HepG2 (cell line): ENCODE results near the gene LST1. TPM values are rescaled to one million over a fixed set of nuclear protein-coding genes. Genes with fewer than 3 reads are reported as not detected.

Experiments used
- ARHGAP35 ChIP-seq: sonication (generic); formaldehyde crosslinking; IDR thresholded peaks from 2 replicates; pipeline ENCODE4 v1.9.0; 2022; ENCODE audit warnings: mild to moderate bottlenecking, inconsistent platforms, moderate library complexity, missing genetic modification reagents, borderline replicate concordance
- ARNT ChIP-seq: fragments of 450-650 bp; IDR thresholded peaks from 2 replicates; pipeline ENCODE4 v1.6.1; 2017
- CENPBD1 ChIP-seq: sonication (generic); formaldehyde crosslinking; IDR thresholded peaks from 2 replicates; pipeline ENCODE4 v1.8.0; 2022; ENCODE audit warnings: missing genetic modification reagents, low read depth, mild to moderate bottlenecking, borderline replicate concordance
- E2F1 ChIP-seq: sonication (generic); formaldehyde crosslinking; IDR thresholded peaks from 2 replicates; pipeline ENCODE4 v1.5.0; 2020; ENCODE audit warnings: missing genetic modification reagents
- EED ChIP-seq: sonication (generic); formaldehyde crosslinking; IDR thresholded peaks from 2 replicates; pipeline ENCODE4 v1.5.0; 2020; ENCODE audit warnings: mild to moderate bottlenecking, missing genetic modification reagents
- KLF12 ChIP-seq: sonication (generic); formaldehyde crosslinking; IDR thresholded peaks from 2 replicates; pipeline ENCODE4 v1.4.0; 2020; ENCODE audit warnings: missing genetic modification reagents, borderline replicate concordance
- MTF2 ChIP-seq: sonication (generic); formaldehyde crosslinking; IDR thresholded peaks from 2 replicates; pipeline ENCODE4 v1.5.0; 2020; ENCODE audit warnings: missing genetic modification reagents, borderline replicate concordance
- SMAD3 ChIP-seq: sonication (generic); formaldehyde crosslinking; IDR thresholded peaks from 2 replicates; pipeline ENCODE4 v1.4.0; 2020; ENCODE audit warnings: missing genetic modification reagents
- SMYD3 ChIP-seq: sonication (generic); formaldehyde crosslinking; IDR thresholded peaks from 2 replicates; pipeline ENCODE4 v1.8.1; 2023; ENCODE audit warnings: mild to moderate bottlenecking, missing genetic modification reagents
- ZMYM2 ChIP-seq: sonication (generic); formaldehyde crosslinking; IDR thresholded peaks from 2 replicates; pipeline ENCODE4 v1.8.0; 2022; ENCODE audit warnings: mild to moderate bottlenecking, missing genetic modification reagents
- ZNF556 ChIP-seq: sonication (generic); formaldehyde crosslinking; IDR thresholded peaks from 2 replicates; pipeline ENCODE4 v1.4.0; 2020; ENCODE audit warnings: mild to moderate bottlenecking, missing genetic modification reagents, borderline replicate concordance
- ZNF674 ChIP-seq: sonication (generic); formaldehyde crosslinking; IDR thresholded peaks from 2 replicates; pipeline ENCODE4 v1.5.0; 2020; ENCODE audit warnings: low read depth, mild to moderate bottlenecking, missing genetic modification reagents
- ZNF784 ChIP-seq: sonication (generic); formaldehyde crosslinking; IDR thresholded peaks from 2 replicates; pipeline ENCODE4 v1.5.1; 2020; ENCODE audit warnings: missing genetic modification reagents, mild to moderate bottlenecking, borderline replicate concordance
- ZNF878 ChIP-seq: sonication (generic); formaldehyde crosslinking; IDR thresholded peaks from 2 replicates; pipeline ENCODE4 v1.8.1; 2023; ENCODE audit warnings: mild to moderate bottlenecking, missing genetic modification reagents, moderate library complexity
- ZSCAN31 ChIP-seq: sonication (generic); formaldehyde crosslinking; IDR thresholded peaks from 2 replicates; pipeline ENCODE4 v1.5.0; 2020; ENCODE audit warnings: low read depth, mild to moderate bottlenecking, missing genetic modification reagents
- polyA plus RNA-seq, 8 experiments: library from polyadenylated mRNA; depleted of rRNA in 3 of 8; stranded (reverse) in 7 of 8; unstranded in 1 of 8; fragments of >200 nt; fragmentation: Illumina TruSeq in 4 of 8; extraction: Trizol in 4 of 8; gene quantifications; 2 replicates each; pipeline versions ENCODE4 v1.2.1 to v1.2.3, GENCODE V29; 2011 to 2016; ENCODE audit warnings: low read depth in 4 of 8, missing spikeins in 1 of 8, mixed read lengths in 1 of 8; ENCODE audit not compliant: insufficient read depth in 1 of 8
- total RNA-seq, 5 experiments: library from RNA; depleted of rRNA; stranded (reverse); fragments of >200 nt; fragmentation: Illumina TruSeq; extraction: Trizol; gene quantifications; 2 replicates each; pipeline ENCODE4 v1.2.3, GENCODE V29; 2016; ENCODE audit warnings: low read depth in 1 of 5
- TF ChIP-seq, protein P1 (sequence below): sonication (generic); formaldehyde crosslinking; IDR thresholded peaks from 2 replicates; pipeline ENCODE4 v1.4.0; 2020; ENCODE audit warnings: mild to moderate bottlenecking, missing genetic modification reagents
- TF ChIP-seq, protein P2 (sequence below): sonication (generic); formaldehyde crosslinking; IDR thresholded peaks from 2 replicates; pipeline ENCODE4 v1.4.0; 2020; ENCODE audit warnings: missing genetic modification reagents

LST1 gene
- total and polyA plus RNA-seq, 2 of the 13 experiments (the other 11 are each of a cell fraction or from before 2014, with no cell fraction given): not detected

GRCh38 chr6:31621320-31621939, 35.4 kb downstream of the LST1 start (continued):
- 0 out of 2 replicates have a peak, but pooled peaks have one; percentile 55 for TF ChIP-seq E2F1
- TF ChIP-seq CENPBD1 (CRISPR knock-in tag): 0 out of 2 replicates have a peak, but pooled peaks have one; percentile 16
- TF ChIP-seq, protein P1, sequence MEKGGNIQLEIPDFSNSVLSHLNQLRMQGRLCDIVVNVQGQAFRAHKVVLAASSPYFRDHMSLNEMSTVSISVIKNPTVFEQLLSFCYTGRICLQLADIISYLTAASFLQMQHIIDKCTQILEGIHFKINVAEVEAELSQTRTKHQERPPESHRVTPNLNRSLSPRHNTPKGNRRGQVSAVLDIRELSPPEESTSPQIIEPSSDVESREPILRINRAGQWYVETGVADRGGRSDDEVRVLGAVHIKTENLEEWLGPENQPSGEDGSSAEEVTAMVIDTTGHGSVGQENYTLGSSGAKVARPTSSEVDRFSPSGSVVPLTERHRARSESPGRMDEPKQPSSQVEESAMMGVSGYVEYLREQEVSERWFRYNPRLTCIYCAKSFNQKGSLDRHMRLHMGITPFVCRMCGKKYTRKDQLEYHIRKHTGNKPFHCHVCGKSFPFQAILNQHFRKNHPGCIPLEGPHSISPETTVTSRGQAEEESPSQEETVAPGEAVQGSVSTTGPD: 0 out of 2 replicates have a peak, but pooled peaks have one; percentile 59
- TF ChIP-seq EED (CRISPR knock-in tag): peak; percentile 4; the same call in 1 of the 2 replicates
- 0 out of 2 replicates have a peak, but pooled peaks have one; percentile 23 for TF ChIP-seq ZNF674 (CRISPR knock-in tag)
- no peak for TF ChIP-seq ZMYM2
- TF ChIP-seq ARNT: peak; percentile 76; the same call in 1 of the 2 replicates
- TF ChIP-seq ZNF784 (CRISPR knock-in tag): no peak
- TF ChIP-seq MTF2 (CRISPR knock-in tag): 0 out of 2 replicates have a peak, but pooled peaks have one; percentile 4
- TF ChIP-seq, protein P2, sequence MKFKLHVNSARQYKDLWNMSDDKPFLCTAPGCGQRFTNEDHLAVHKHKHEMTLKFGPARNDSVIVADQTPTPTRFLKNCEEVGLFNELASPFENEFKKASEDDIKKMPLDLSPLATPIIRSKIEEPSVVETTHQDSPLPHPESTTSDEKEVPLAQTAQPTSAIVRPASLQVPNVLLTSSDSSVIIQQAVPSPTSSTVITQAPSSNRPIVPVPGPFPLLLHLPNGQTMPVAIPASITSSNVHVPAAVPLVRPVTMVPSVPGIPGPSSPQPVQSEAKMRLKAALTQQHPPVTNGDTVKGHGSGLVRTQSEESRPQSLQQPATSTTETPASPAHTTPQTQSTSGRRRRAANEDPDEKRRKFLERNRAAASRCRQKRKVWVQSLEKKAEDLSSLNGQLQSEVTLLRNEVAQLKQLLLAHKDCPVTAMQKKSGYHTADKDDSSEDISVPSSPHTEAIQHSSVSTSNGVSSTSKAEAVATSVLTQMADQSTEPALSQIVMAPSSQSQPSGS: 0 out of 2 replicates have a peak, but pooled peaks have one; percentile 7
- TF ChIP-seq ARHGAP35: 0 out of 2 replicates have a peak, but pooled peaks have one; percentile 4
- no peak for TF ChIP-seq SMAD3 (CRISPR knock-in tag)
- TF ChIP-seq KLF12 (CRISPR knock-in tag): 0 out of 2 replicates have a peak, but pooled peaks have one; percentile 59
- 0 out of 2 replicates have a peak, but pooled peaks have one; percentile 6 for TF ChIP-seq ZSCAN31
- no peak for TF ChIP-seq SMYD3 (CRISPR knock-in tag)
- TF ChIP-seq ZNF878 (CRISPR knock-in tag): 0 out of 2 replicates have a peak, but pooled peaks have one; percentile 5
- no peak for TF ChIP-seq ZNF556 (CRISPR knock-in tag)
